Astrocyte of the cerebellum (primary cell): ENCODE results near the gene RALY.

Source experiments
- DNase-seq: peaks from one replicate; pipeline ENCODE4 v3.0.0-alpha.2; 2011; ENCODE audit warnings: low read depth
- H3K4me3 ChIP-seq: 2 replicates; pipeline ENCODE4 v1.5.1; 2011; ENCODE audit warnings: mild to moderate bottlenecking, low read depth, low read length, moderate library complexity
- CTCF ChIP-seq: IDR thresholded peaks from 2 replicates; pipeline ENCODE4 v1.5.1; 2012; ENCODE audit warnings: low read length, low read depth, moderate library complexity, mild to moderate bottlenecking; ENCODE audit errors: missing control alignments
- in situ Hi-C: cut with HindIII; loops from 2 replicates; pipeline ENCODE4 v1.10.0; 2017; ENCODE audit warnings: low sequenced_read_pairs

Gene RALY

GRCh38 chr20:34010405-34010931 lies 16.8 kb downstream of the RALY start:
- no peak for DNase-seq
- in situ Hi-C loops, result no loop called here
- no peak overlapping the region for H3K4me3 ChIP-seq
- TF ChIP-seq CTCF, result no peak

- TF ChIP-seq CTCF, result no peak
- no peak overlapping the region for H3K4me3 ChIP-seq
- DNase-seq, result no peak
- in situ Hi-C loops, result no loop called here
Observed at GRCh38 chr20:34011275-34011674, 17.6 kb downstream of the RALY start.

GRCh38 chr20:34012330-34012729 lies 18.6 kb downstream of the RALY start:
- H3K4me3 ChIP-seq, result no peak overlapping the region
- in situ Hi-C loops, result no loop called here
- no peak for DNase-seq
- no peak for TF ChIP-seq CTCF

GRCh38 chr20:34012735-34013134 lies 19.0 kb downstream of the RALY start:
- TF ChIP-seq CTCF, result no peak
- DNase-seq, result no peak
- in situ Hi-C loops, result no loop called here
- no peak overlapping the region for H3K4me3 ChIP-seq

- no peak for DNase-seq
- in situ Hi-C loops, result no loop called here
- TF ChIP-seq CTCF, result no peak
- H3K4me3 ChIP-seq, result no peak overlapping the region
Observed at GRCh38 chr20:34013554-34013953, 19.8 kb downstream of the RALY start.

GRCh38 chr20:34014878-34015277 lies 21.2 kb downstream of the RALY start:
- in situ Hi-C loops, result no loop called here
- DNase-seq, result no peak
- no peak overlapping the region for H3K4me3 ChIP-seq
- TF ChIP-seq CTCF, result no peak
